Naive thymus-derived CD4-positive, alpha-beta T cell (primary cell): ENCODE measurements around the gene MANEAL. TPM values are rescaled to one million over a fixed set of nuclear protein-coding genes. Genes with fewer than 3 reads are reported as not detected.

Experiments used
- ATAC-seq: fragments of 150-1000 bp; cut with Tn5 transposase; 2 replicates; pipeline ENCODE4 v1.10.0; 2021; ENCODE audit warnings: mild to moderate bottlenecking, moderate library complexity
- CTCF ChIA-PET: fragments of 350-600 bp; sonication (Branson Sonifier 250); formaldehyde crosslinking; loops from one replicate; lab custom pipeline; 2021; ENCODE audit warnings: antibody characterized with exemption; lab: Charles Lee
- POLR2A ChIA-PET: fragments of 350-600 bp; sonication (Branson Sonifier 250); formaldehyde crosslinking; loops from one replicate; lab custom pipeline; 2021; ENCODE audit warnings: antibody characterized with exemption, inconsistent platforms; lab: Charles Lee
- DNase-seq, 9 donors: peaks; one replicate each; pipeline versions ENCODE4 v3.0.0 to v3.0.0-alpha.2; 2020 to 2022; ENCODE audit warnings: mixed read lengths in 1 of 9
- H3K27ac ChIP-seq: one replicate; pipeline ENCODE4 v1.7.0; 2013; ENCODE audit warnings: mild to moderate bottlenecking, low read depth, low read length, moderate library complexity
- H3K27me3 ChIP-seq, 2 donors: one replicate each; pipeline ENCODE4 v1.7.0; 2013; ENCODE audit warnings: low read length in 2 of 2, mild to moderate bottlenecking in 2 of 2, moderate library complexity in 2 of 2; ENCODE audit not compliant: control insufficient read depth in 2 of 2, insufficient read depth in 2 of 2
- H3K36me3 ChIP-seq, 3 experiments: 1 replicate in 2 of 3; 2 replicates in 1 of 3; pipeline ENCODE4 v1.7.0; 2013; ENCODE audit warnings: low read length in 3 of 3, mild to moderate bottlenecking in 3 of 3, moderate library complexity in 1 of 3; ENCODE audit not compliant: insufficient read depth in 3 of 3, control insufficient read depth in 2 of 3
- H3K4me1 ChIP-seq, 2 donors: one replicate each; pipeline ENCODE4 v1.7.0; 2013; ENCODE audit warnings: low read length in 2 of 2, mild to moderate bottlenecking in 2 of 2, moderate library complexity in 1 of 2; ENCODE audit not compliant: control insufficient read depth in 2 of 2, insufficient read depth in 2 of 2
- H3K4me3 ChIP-seq: 2 replicates; pipeline ENCODE4 v1.7.0; 2013; ENCODE audit warnings: mild to moderate bottlenecking, low read length
- H3K9me3 ChIP-seq, 3 experiments: 1 replicate in 2 of 3; 2 replicates in 1 of 3; pipeline ENCODE4 v1.7.0; 2013; ENCODE audit warnings: low read length in 3 of 3; ENCODE audit not compliant: control insufficient read depth in 2 of 3
- H3K27ac Mint-ChIP-seq, 9 donors: one replicate each; pipeline ENCODE4 v1.8.0; 2020 to 2022; ENCODE audit warnings: mixed read lengths in 9 of 9, mild to moderate bottlenecking in 8 of 9, moderate library complexity in 5 of 9, inconsistent platforms in 2 of 9
- H3K27me3 Mint-ChIP-seq, 5 donors: one replicate each; pipeline ENCODE4 v1.8.0; 2021 to 2022; ENCODE audit warnings: mixed read lengths in 5 of 5, mild to moderate bottlenecking in 1 of 5
- H3K36me3 Mint-ChIP-seq, 5 donors: one replicate each; pipeline ENCODE4 v1.8.0; 2020 to 2022; ENCODE audit warnings: mixed read lengths in 5 of 5, mild to moderate bottlenecking in 3 of 5, inconsistent platforms in 1 of 5
- H3K4me1 Mint-ChIP-seq, 7 donors: one replicate each; pipeline ENCODE4 v1.8.0; 2020 to 2022; ENCODE audit warnings: mixed read lengths in 7 of 7, mild to moderate bottlenecking in 3 of 7, inconsistent platforms in 1 of 7
- H3K4me3 Mint-ChIP-seq, 10 donors: one replicate each; pipeline ENCODE4 v1.8.0; 2020 to 2022; ENCODE audit warnings: mild to moderate bottlenecking in 10 of 10, mixed read lengths in 10 of 10, moderate library complexity in 6 of 10, inconsistent platforms in 2 of 10
- H3K9me3 Mint-ChIP-seq, 11 donors: one replicate each; pipeline ENCODE4 v1.8.0; 2020 to 2022; ENCODE audit warnings: mixed read lengths in 11 of 11, mild to moderate bottlenecking in 4 of 11, inconsistent platforms in 1 of 11, moderate library complexity in 1 of 11
- intact Hi-C, 2 donors: fragments of 100-400 bp; cut with micrococcal nuclease; formaldehyde crosslinking; loops; one replicate each; pipeline ENCODE4 v1.15.1; 2023
- polyA plus RNA-seq, 2 donors: library from polyadenylated mRNA; unstranded; fragments of 300-500 nt; fragmentation: Illumina TruSeq; gene quantifications; one replicate each; pipeline ENCODE4 v1.2.3, GENCODE V29; 2021
- total RNA-seq, 6 experiments: library from RNA in 5 of 6; stranded (reverse) in 5 of 6; gene quantifications; 1 replicate in 5 of 6; 2 replicates in 1 of 6; pipeline ENCODE4 v1.2.3 and lab custom pipeline; 2021 to 2026

The MANEAL gene
- total and polyA plus RNA-seq, 7 experiments from 2014 or later = 0.48 to 2.1 (median 1.1) TPM

DNA sequence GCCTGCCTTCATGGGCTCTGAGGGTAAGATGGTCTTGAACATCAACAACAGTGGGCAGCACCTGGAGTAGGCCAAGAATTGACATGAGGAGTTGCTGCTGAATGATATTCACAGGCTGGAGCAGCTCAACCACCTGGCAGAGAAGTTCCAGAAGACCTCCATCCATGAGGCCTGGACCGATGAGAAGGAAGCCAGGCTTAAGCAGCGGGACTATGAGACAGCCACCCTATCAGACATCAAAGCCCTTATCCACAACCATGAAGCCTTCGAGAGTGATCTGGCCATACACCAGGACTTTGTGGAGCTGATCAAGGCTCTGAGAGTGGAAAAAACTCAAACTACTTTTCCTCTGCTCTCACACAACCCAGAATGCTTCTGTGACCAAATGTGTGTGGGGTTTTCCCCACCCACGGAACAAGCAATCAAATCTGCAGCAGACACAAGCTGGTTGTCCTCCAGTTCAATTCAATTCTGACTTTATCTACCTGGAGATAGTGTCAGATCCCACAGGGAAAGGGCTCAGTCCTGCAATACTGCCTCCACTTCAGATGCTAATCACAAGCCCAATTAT lies 16.6 kb upstream of the MANEAL start:
- intact Hi-C loops = no loop called here
- H3K36me3 Mint-ChIP-seq = no peaks in the 10 kb centered on the region
- no peaks in the 10 kb centered on the region for H3K36me3 ChIP-seq
- ChIA-PET CTCF (interaction anchor here (0.6 kb wide), 1 partner anchor 10 kb away, joined by 5 read pairs; no protein-coding TSS in a partner anchor), POLR2A (no interaction called here)
- H3K27ac Mint-ChIP-seq = no peak overlapping the region
- H3K4me1 Mint-ChIP-seq = peaks cover 0 to 4% (median 0%) of the 10 kb centered on the region in 7 donors
- peaks cover 0 to 9% (median 0%) of the 10 kb centered on the region in 11 donors for H3K9me3 Mint-ChIP-seq
- no peaks in the 10 kb centered on the region for H3K4me1 ChIP-seq
- ATAC-seq (no peak), DNase-seq (peak in 1 of 9 donors; percentile 46)
- no peaks in the 10 kb centered on the region for H3K27me3 ChIP-seq
- H3K27me3 Mint-ChIP-seq = peaks cover 5 to 35% (median 15%) of the 10 kb centered on the region in 5 donors
- no peak overlapping the region for H3K4me3 ChIP-seq
- H3K27ac ChIP-seq = no peak overlapping the region
- H3K4me3 Mint-ChIP-seq = no peak overlapping the region
- no peaks in the 10 kb centered on the region for H3K9me3 ChIP-seq

- Mint-ChIP-seq H3K36me3 (no peaks in the 10 kb centered on the region), H3K4me3 (no peak overlapping the region), H3K27me3 (peaks cover 0 to 23% (median 7%) of the 10 kb centered on the region in 5 donors), H3K4me1 (peaks cover 0 to 4% (median 0%) of the 10 kb centered on the region in 7 donors), H3K9me3 (peaks cover 0 to under 1% (median 0%) of the 10 kb centered on the region in 11 donors), H3K27ac (no peak overlapping the region)
- H3K36me3 ChIP-seq = no peaks in the 10 kb centered on the region
- ChIA-PET CTCF (no interaction called here), POLR2A (no interaction called here)
- no peak overlapping the region for H3K27ac ChIP-seq
- H3K27me3 ChIP-seq = no peaks in the 10 kb centered on the region
- no peak overlapping the region for H3K4me3 ChIP-seq
- ATAC-seq (no peak), DNase-seq (no peak)
- intact Hi-C loops = no loop called here
- no peaks in the 10 kb centered on the region for H3K9me3 ChIP-seq
- no peaks in the 10 kb centered on the region for H3K4me1 ChIP-seq
These were observed 15.0 kb upstream of the MANEAL start for GRCh38 chr1:37778654-37779053.

GRCh38 chr1:37782491-37782890 lies 11.2 kb upstream of the MANEAL start:
- H3K36me3 ChIP-seq = no peaks in the 10 kb centered on the region
- CTCF ChIA-PET = no interaction called here
- H3K4me1 ChIP-seq = no peaks in the 10 kb centered on the region
- no peak for DNase-seq
- no peaks in the 10 kb centered on the region for H3K27me3 ChIP-seq
- H3K9me3 ChIP-seq = no peaks in the 10 kb centered on the region
- Mint-ChIP-seq H3K36me3 (no peaks in the 10 kb centered on the region), H3K27ac (no peak overlapping the region), H3K4me1 (peaks cover 0 to 2% (median 0%) of the 10 kb centered on the region in 7 donors), H3K4me3 (no peak overlapping the region), H3K9me3 (no peaks in the 10 kb centered on the region), H3K27me3 (peaks cover 13 to 32% (median 24%) of the 10 kb centered on the region in 5 donors)
- ATAC-seq = no peak
- no peak overlapping the region for H3K4me3 ChIP-seq
- POLR2A ChIA-PET = interaction anchor here (0.7 kb wide), 1 partner anchor 106 kb away, joined by 3 read pairs; no protein-coding TSS in a partner anchor
- H3K27ac ChIP-seq = no peak overlapping the region
- intact Hi-C loops = no loop called here

DNA sequence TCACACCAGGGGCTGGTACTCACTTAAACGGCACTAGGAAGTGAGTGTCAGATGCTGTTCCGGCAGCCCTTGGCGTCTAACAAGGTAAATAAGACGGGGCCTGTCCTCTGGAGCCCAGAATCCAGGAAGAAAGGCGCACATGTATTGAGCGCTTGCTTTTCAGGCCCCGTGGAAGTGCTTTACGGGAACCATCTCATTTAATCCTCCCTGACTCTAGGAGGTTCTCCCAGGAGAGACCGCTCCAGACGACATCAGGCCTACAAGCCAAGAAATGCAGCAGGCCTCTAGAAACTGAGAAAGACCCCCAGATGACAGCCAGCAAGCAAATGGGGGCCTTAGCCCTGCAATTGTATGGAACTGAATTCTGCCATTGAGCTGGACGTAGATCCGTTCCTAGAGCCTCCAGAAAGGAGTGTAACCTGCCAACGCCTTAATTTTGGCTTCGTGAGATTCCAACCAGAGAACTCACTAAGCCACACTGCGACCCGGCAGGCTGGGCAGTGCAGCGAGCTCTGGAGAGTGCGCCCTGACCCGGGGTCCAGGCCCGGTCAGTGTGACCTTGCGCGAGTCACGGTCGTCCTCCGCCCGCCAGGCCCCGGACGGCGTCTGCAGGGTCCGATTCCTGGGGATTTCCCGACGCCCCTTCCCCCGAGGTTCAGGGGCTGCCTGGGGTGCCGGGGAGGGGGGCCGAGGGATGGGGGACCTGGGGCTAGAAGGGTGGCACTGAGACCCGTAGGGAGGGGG lies 532 bp upstream of the MANEAL start:
- Histone ChIP-seq H3K36me3 (no peaks in the 10 kb centered on the region), H3K4me3 (no peak overlapping the region), H3K9me3 (no peaks in the 10 kb centered on the region), H3K27me3 (peaks cover 0 to 8% of the 10 kb centered on the region in 2 donors), H3K4me1 (peaks cover 3 to 8% of the 10 kb centered on the region in 2 donors), H3K27ac (no peak overlapping the region)
- no peak overlapping the region for H3K27ac Mint-ChIP-seq
- H3K4me3 Mint-ChIP-seq = peak overlapping the region; percentile 35 to 79 (median 52)
- CTCF ChIA-PET = no interaction called here
- POLR2A ChIA-PET = no interaction called here
- no peaks in the 10 kb centered on the region for H3K9me3 Mint-ChIP-seq
- ATAC-seq (no peak), DNase-seq (no peak)
- intact Hi-C loops = no loop called here
- H3K36me3 Mint-ChIP-seq = peaks cover 0 to 2% (median 0%) of the 10 kb centered on the region in 5 donors
- H3K4me1 Mint-ChIP-seq = peaks cover 8 to 25% (median 14%) of the 10 kb centered on the region in 7 donors
- peaks cover 33 to 49% (median 43%) of the 10 kb centered on the region in 5 donors for H3K27me3 Mint-ChIP-seq

GRCh38 chr1:37794372-37795339 lies 1.0 kb downstream of the MANEAL start:
- ChIA-PET POLR2A (interaction anchor here (1.3 kb wide), 1 partner anchor 13 kb away, joined by 5 read pairs; the partner anchor contains the start of genes C1orf122 and YRDC), CTCF (no interaction called here)
- H3K9me3 Mint-ChIP-seq = peaks cover 0 to 2% (median 0%) of the 10 kb centered on the region in 11 donors
- peaks cover 8 to 25% (median 14%) of the 10 kb centered on the region in 7 donors for H3K4me1 Mint-ChIP-seq
- peak; percentile 26 for ATAC-seq
- no peak for DNase-seq
- Histone ChIP-seq H3K27ac (no peak overlapping the region), H3K36me3 (peaks cover 0 to 8% (median 0%) of the 10 kb centered on the region in 3 experiments), H3K4me1 (peaks cover 3 to 8% of the 10 kb centered on the region in 2 donors), H3K27me3 (peaks cover 0 to 8% of the 10 kb centered on the region in 2 donors), H3K4me3 (no peak overlapping the region), H3K9me3 (no peaks in the 10 kb centered on the region)
- intact Hi-C loops = loop anchor here (2.0 kb wide), 2 partner anchors 14 to 30 kb away; partner anchors contain the start of genes EPHA10 (in 1 of the 2) and YRDC (in 1 of the 2)
- peak overlapping the region in 1 of 9 donors; percentile 42 for H3K27ac Mint-ChIP-seq
- peak overlapping the region; percentile 23 to 82 (median 75) for H3K4me3 Mint-ChIP-seq
- H3K27me3 Mint-ChIP-seq = peaks cover 32 to 42% (median 38%) of the 10 kb centered on the region in 5 donors
- peaks cover 3 to 13% (median 7%) of the 10 kb centered on the region in 5 donors for H3K36me3 Mint-ChIP-seq
